Measurements from ENCODE around the gene AP2A1. TPM values are rescaled to one million over a fixed set of nuclear protein-coding genes. Genes with fewer than 3 reads are reported as not detected.

The AP2A1 gene
- total RNA-seq, 1 donor from 2014 or later, result 65.3 TPM

GRCh38 chr19:49837425-49837824 lies 70.6 kb downstream of the AP2A1 start:
- DNase-seq (ENCODE audit: low read depth, low spot score), result no peak

DNA sequence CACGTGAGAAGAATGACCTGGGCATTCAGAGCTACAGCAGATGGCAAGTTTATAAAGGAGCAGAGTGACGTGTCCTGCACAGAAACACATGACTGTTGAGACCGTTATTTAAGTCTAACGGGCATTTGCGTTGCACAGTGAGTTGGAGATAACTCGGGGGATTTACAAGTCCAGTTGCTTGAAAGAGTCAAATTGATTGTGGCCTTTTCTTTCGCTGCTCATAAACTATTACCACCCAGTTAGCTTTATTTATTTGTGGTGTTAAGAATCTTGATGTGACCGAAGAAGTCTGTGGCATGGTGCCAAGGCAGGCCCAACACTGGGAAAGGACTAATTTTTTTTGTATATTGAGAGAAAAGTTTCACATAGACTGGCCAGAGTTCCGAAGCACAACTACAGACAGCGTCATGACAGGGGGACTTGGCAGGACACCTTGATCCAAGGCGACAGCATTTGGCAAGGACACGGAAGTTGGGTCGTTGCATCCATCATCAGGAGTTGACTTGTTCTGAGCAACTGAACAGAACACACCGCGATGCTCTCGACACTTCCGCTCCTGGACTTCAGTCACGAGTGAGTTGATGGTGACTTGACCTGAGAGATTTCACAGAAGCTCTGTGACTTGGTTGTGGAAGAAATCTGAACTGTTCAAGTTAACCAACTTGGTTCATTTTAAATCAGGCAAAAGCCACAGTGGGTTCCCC lies 72.2 kb downstream of the AP2A1 start:
- no peak for DNase-seq (ENCODE audit: low read depth, low spot score)

DNA sequence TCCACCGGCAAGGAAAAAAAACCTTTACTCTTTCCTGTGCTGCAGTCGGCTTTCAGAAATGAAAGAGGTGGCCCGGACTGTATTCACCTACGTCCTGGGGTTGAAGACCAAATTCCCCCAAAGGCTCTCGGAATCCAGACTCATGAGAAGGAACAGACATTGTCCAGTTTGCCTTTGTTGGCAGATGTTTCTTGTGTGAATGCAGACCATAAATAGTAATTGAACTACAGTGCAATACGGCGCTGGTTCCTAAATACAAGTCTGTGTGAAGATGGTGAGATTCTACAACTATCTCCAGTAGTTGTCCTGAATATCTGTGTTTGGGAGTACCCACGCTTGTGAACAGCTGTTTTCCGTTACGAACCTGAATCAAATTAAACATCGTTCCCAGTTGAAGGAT lies 72.9 kb downstream of the AP2A1 start:
- no peak for DNase-seq (ENCODE audit: low read depth, low spot score)

DNA sequence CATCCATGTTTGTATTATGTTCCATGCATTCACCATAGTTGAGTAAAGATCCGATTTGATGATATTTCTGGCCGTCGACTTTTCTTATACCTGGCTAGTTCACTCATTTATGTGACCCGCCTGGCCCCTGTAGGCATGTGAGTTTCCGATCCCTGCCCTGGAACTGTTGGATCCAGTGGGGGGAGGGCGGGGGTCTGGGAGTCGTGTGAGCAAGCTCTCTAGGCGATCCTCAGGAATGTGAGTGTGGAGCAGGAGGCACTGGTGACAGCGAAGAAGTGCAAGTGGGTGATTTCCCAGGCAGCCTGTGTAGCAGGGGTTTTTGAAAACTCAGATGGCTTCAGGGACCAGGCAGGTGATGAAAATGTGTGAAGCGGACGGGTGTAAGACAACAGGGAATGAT lies 73.5 kb downstream of the AP2A1 start:
- DNase-seq (ENCODE audit: low read depth, low spot score), result no peak

GRCh38 chr19:49840736-49841249 lies 74.0 kb downstream of the AP2A1 start:
- DNase-seq (ENCODE audit: low read depth, low spot score), result no peak

GRCh38 chr19:49843265-49843664 lies 76.5 kb downstream of the AP2A1 start:
- DNase-seq (ENCODE audit: low read depth, low spot score), result no peak

DNA sequence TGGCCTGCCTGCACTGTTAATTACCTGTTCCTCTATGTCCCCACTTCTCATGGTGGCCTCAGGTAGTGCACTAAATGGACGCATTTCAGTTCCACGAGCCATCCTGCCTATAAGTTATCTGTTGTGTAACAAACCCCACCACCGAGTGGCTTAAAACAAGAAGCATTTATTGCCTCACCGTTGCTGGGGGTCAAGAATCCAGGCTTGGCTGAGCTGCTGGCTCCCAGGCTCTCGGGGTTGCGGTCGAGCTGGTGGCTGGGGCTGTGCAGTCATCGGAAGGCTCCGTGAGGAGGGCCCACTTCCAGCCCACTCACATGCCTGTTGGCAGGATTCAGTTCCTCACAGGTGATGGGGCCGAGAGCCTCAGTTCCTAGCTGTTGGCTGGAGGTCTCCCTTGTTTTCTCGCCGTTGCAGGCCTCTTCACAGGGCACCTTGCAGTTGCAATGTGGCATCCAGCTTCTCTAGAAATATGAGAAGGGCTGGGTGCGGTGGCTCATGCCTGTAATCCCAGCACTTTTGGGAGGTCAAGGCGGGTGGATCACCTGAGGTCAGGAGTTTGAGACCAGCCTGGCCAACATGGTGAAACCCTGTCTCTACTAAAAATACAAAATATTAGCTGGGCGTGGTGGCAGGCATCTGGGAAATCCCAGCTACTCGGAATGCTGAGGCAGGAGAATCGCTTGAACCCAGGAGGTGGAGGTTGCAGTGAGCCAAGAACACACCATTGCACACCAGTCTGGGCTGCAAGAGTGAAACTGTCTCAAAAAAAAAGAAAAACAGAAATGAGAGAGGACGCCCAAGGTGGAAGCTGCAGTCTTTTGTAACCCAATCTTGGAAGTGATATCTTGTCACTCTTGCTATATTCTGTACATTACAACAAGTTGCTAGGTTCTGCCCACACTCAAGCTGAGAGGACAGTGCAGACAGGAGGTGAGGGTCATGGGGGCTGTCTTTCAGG lies 77.6 kb downstream of the AP2A1 start:
- DNase-seq (ENCODE audit: low read depth, low spot score), result no peak

DNA sequence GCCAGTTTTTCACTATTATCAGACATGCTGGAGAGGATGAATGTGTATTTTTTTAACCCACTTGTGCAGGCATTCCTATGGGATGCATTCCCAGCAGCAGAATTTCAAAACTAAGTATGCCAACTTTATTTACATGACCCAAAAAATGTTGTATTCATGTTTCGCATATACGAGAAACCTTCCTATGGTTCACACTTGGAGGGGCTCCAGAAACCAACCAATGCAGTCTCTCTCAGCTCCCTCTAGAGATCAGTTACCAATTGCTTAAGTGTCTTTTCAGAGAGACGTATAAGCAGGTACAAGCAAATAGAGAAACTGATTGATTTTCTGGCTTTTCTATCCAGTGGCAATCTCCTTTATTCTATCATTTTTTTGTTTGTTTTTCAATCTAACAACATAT lies 78.6 kb downstream of the AP2A1 start:
- no peak for DNase-seq (ENCODE audit: low read depth, low spot score)

GRCh38 chr19:49846408-49846807 lies 79.6 kb downstream of the AP2A1 start:
- no peak for DNase-seq (ENCODE audit: low read depth, low spot score)

DNA sequence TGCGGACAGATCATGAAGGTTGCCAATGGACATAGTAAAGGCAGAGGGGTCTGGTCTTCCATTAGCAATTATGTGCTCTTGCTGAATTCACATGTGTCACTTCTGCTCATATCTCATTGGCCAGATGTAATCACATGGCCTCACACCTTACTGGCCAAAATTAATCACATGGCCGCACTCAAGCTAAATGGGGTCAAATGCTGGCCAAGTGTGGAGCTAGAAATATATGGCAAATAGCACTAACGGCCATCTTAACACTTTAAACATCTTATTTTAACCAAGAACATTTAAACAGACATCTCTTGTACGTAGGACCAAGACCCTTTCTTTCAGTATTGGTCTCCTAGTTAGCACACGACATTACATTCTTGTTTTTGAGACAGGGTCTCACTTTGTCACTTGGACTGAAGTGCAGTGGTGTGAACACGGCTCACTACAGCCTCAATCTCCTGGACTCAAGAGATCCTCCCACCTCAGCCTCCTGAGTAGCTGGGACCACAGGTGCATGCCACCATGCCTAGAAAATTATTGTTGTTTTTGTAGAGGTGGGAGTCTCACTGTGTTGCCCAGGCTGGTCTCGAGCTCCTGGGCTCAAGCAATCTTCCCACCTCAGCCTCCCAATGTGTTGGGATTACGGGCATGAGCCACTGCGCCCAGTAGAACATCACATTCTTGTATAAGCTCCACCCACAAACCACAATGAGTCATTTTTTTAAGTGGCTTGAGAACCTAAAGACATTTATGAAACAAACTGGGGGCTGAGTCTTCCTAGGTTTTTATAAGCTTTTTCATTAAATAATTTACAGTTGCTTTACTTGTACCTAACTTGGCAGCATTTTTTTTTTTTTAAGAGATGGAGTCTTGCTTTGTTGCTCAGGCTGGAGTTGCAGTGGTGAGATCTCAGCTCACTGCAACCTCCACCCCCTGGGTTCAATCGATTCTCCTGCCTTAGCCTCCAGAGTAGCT lies 81.2 kb downstream of the AP2A1 start:
- DNase-seq (ENCODE audit: low read depth, low spot score), result no peak

GRCh38 chr19:49848938-49849337 lies 82.1 kb downstream of the AP2A1 start:
- no peak for DNase-seq (ENCODE audit: low read depth, low spot score)

DNA sequence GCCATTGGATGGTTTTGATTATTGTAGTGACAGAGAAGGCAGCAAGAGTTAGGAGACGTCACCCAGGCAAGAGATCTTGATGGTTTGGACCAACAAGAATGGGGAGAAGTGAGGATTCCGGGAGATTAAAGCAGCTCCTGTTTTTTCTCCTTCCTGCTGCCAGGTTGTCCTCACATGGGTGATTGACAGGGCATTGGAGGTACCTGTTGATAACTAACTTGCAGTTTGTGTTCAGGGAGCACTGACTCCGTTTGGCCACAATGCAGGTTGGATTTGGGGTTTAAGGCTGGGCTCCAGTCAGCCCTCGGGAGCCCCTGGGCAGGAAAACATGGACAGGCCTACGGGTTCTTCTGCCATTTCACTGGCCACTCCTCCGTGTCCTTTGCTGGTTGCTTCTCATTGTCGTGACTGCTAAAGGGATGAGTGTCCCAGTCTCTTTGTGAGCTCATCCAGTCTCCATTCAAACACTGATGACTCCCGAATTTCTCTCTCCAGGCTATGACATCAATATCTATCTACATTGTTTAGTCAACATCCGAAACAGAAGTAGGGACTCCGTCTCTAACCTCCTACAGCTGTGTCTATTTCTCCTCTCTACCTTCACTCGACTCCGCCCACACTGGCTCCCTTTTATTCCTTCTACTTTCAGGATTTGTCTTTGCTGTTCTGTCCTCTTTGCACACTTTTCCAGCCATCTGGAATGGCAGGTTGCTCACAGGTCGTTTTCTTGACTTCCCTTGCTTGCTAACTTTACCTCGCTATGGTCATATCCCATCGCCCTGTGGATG lies 82.8 kb downstream of the AP2A1 start:
- DNase-seq (ENCODE audit: low read depth, low spot score), result no peak

GRCh38 chr19:49850221-49850486 lies 83.4 kb downstream of the AP2A1 start:
- no peak for DNase-seq (ENCODE audit: low read depth, low spot score)

GRCh38 chr19:49850487-49851342 lies 83.9 kb downstream of the AP2A1 start, which contains the start of gene PTOV1:
Gene PTOV1 (plus strand): TSS chr19:49851159.
- peak; percentile 60 for DNase-seq (ENCODE audit: low read depth, low spot score)

DNA sequence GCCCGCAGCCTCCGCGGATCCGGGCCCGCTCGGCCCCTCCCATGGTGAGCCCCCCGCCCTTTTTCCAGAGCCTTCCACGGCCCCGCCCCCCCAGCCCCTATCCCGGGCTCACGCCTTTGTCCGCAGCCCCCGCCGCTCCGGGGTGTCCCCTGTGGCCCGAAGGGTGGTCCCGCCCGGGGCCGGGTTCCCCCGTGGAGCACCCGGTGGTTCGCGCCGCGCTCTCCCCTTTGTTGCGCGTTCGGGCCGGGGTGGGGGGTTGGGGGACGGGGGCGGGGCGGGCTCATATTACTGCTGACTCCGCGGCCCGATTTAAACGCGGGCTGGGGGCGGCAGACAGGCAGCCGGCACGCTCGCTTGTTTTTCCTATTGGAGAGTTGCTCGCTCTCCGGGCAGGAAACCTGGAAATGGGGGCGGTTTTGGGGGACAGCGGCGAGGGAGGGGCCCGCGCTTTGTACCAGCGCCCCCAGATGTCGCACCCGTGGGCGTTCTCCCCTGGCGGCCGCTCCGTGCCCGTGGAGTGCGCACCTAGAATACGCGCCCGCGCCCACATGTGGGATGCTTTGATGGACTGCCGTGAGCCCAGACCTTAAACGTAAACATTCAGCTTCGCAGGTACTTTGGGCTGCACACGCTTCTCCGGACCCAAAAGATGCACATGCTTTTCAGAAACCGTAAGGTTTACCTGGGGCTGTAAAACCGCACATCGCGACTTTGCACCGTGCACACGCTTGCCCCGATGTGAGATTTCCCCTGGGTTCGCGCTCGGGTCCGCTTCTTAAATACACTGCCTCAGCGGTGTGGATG lies 84.9 kb downstream of the AP2A1 start:
- no peak for DNase-seq (ENCODE audit: low read depth, low spot score)

DNA sequence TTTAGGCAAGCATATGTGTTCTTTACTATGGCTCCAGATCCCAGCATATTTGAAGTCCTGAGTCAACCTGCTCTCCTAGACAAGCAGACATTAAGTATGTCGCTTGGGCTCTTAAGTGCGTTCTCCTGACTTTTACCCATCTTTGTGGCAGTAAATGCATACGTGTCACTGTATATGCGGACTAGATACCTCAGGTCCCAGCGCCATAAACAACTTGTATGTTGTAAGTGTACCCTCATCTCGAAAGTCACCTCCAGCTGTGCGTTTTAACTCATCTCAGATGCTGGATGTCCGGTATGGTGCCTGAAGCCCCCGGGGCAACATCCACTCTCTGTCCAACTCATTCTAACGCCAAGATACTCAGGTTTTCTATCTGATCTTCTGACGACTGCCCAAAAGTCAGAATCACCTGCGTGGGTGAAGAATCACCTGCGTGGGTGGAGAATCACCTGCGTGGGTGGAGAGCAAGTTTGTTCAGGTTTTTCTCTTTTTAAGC lies 85.9 kb downstream of the AP2A1 start:
- no peak for DNase-seq (ENCODE audit: low read depth, low spot score)

DNA sequence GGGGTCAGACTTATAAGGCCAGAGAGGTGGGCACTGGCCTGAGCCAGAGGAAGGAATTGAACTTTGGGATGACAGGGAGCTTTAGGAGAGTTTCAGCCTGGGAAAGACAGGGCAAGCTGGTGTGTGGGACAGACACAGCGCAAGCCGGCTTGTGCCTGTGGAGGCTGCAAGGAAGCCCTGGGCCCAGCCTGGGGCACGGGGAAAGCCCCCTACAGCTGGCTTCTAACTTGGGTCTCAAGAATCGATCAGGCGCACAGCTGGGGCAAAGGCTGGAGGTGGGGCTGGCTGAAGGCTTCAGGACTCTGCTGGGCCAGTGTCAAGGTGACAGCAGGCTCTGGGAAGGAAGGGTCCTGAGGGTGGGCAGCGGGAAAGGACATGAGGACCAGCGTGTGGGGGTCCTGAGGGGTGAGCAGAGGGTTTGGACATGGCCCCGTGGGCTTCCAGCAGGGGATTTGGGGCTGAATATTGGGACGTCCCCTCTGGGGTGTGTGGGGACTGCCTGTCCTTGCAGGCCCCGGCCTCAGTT lies 87.1 kb downstream of the AP2A1 start:
- DNase-seq (ENCODE audit: low read depth, low spot score), result no peak
